ENCODE data around the gene C4orf17. TPM values are rescaled to one million over a fixed set of nuclear protein-coding genes. Genes with fewer than 3 reads are reported as not detected.

Gene C4orf17
- not detected in 2 replicates for total RNA-seq
- long read RNA-seq = 0 reads

DNA sequence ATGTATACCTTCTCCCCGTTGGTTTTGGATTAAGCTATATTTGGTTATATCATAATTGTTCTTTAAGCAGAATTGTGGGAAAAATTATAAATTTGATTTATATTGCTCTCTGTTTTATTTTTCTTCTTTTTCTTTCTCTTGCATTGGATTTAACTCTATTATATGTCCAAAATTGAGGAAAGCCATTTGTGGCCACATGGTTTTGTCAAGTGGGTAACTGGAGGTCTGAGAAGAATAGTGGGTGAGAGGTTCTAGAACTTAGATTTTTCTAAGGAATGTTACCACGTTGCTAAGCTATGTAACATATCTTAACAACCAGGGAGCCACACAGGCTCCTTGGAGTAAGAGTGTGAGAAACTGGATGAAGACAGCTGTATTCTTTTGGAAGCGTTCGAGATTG lies at the start of gene C4orf17:
Gene C4orf17 (plus strand): TSS at position 301 of the 400 bp plus-strand sequence. CDS start 2,061 bp downstream, outside the sequence.
- Mint-ChIP-seq H3K27ac (ENCODE audit: unreplicated experiment) (no peak within 1 kb of the TSS), H3K36me3 (ENCODE audit: low read depth) (no peaks in the 10 kb centered on the region), H3K9me3 (no peaks in the 10 kb centered on the region), H3K4me3 (no peak within 1 kb of the TSS), H3K27me3 (ENCODE audit: low read depth) (no peaks in the 10 kb centered on the region), H3K4me1 (no peaks in the 10 kb centered on the region)
- no peak for DNase-seq (ENCODE audit: low read depth, low spot score)
- TF ChIP-seq, protein P1, sequence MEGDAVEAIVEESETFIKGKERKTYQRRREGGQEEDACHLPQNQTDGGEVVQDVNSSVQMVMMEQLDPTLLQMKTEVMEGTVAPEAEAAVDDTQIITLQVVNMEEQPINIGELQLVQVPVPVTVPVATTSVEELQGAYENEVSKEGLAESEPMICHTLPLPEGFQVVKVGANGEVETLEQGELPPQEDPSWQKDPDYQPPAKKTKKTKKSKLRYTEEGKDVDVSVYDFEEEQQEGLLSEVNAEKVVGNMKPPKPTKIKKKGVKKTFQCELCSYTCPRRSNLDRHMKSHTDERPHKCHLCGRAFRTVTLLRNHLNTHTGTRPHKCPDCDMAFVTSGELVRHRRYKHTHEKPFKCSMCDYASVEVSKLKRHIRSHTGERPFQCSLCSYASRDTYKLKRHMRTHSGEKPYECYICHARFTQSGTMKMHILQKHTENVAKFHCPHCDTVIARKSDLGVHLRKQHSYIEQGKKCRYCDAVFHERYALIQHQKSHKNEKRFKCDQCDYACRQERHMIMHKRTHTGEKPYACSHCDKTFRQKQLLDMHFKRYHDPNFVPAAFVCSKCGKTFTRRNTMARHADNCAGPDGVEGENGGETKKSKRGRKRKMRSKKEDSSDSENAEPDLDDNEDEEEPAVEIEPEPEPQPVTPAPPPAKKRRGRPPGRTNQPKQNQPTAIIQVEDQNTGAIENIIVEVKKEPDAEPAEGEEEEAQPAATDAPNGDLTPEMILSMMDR (conservative IDR thresholded peaks at IDR 0.05) = no peak

DNA sequence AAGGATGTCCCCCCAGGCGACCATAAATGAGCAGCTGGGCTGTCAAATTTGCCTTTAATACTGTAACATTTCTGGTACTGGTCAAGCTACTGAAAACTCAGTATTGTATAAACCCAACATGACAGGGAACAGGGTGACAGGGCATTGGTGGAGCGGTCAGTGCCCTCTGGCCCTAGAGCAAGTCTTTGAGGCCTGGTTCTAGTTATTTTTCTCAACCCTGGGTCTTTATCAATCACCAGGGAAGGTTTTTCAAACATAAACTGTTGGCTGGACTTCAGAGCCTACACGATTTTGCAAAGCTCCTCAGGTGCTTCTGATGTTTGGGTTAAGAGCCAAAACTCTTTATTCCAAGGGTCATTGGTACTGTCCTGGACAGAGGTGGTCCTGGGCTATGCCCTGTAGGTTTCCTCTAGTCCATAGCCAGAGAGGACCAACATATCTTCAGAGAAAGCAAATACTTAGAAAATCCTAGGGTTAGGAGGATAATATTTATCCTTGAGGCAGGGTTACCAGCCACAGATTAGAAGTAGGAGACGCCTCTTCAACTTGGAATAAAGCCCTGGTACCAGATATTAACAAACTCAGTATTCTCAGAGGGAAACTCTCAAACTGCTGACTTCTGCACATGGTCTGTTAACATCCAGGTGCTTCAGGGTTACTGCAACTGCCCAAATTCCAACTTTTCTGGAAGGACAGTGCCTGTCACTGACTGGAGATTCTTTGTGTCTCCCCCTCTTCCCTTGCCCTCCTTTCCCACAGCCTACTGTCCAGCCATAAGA lies 49.0 kb upstream of the C4orf17 start:
- TF ChIP-seq, protein P1 (conservative IDR thresholded peaks at IDR 0.05) = no peak
- H3K27ac Mint-ChIP-seq (ENCODE audit: unreplicated experiment) = no peak overlapping the region
- no peaks in the 10 kb centered on the region for H3K27me3 Mint-ChIP-seq (ENCODE audit: low read depth)
- DNase-seq (ENCODE audit: low read depth, low spot score) = no peak
- no peak overlapping the region for H3K4me3 Mint-ChIP-seq
- H3K4me1 Mint-ChIP-seq = peaks cover 14% of the 10 kb centered on the region
- no peaks in the 10 kb centered on the region for H3K36me3 Mint-ChIP-seq (ENCODE audit: low read depth)
- H3K9me3 Mint-ChIP-seq = no peaks in the 10 kb centered on the region

DNA sequence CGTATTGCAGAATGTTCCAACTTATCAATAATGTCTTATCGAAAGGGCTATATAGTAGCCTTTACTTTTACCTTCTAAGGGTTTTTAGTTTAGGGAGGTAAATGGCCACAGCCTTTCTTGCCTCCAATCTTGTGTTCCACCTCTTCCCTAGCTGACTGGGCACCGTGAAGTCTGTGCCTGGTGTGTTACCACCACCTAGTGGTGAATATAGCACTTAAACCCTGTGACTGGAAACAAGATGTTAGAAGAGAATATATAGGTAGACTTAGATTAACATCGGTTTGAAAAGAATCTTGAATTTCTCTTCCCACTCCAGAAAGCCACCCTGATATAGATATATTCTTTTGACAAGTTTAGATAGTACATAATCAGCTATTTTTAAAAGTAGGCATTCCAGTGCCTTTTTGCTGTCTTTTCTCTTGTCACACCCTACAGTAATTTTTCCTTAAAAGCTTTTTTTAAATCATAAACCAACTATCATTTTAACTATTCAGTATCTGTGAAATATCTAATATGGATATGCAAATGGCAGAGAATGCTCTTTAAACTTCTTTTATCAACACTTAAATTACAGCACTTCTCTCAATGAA lies 47.9 kb upstream of the C4orf17 start:
- Mint-ChIP-seq H3K9me3 (no peaks in the 10 kb centered on the region), H3K4me3 (no peak overlapping the region), H3K4me1 (peaks cover 26% of the 10 kb centered on the region), H3K36me3 (ENCODE audit: low read depth) (no peaks in the 10 kb centered on the region), H3K27me3 (ENCODE audit: low read depth) (no peaks in the 10 kb centered on the region), H3K27ac (ENCODE audit: unreplicated experiment) (no peak overlapping the region)
- peak; percentile 25 for DNase-seq (ENCODE audit: low read depth, low spot score)
- TF ChIP-seq, protein P1 (conservative IDR thresholded peaks at IDR 0.05) = peak; percentile 91

GRCh38 chr4:99463566-99463965 lies 47.3 kb upstream of the C4orf17 start:
- H3K27ac Mint-ChIP-seq (ENCODE audit: unreplicated experiment) = no peak overlapping the region
- TF ChIP-seq, protein P1 (conservative IDR thresholded peaks at IDR 0.05) = no peak
- no peak for DNase-seq (ENCODE audit: low read depth, low spot score)
- no peaks in the 10 kb centered on the region for H3K36me3 Mint-ChIP-seq (ENCODE audit: low read depth)
- H3K9me3 Mint-ChIP-seq = peaks cover 2% of the 10 kb centered on the region
- H3K27me3 Mint-ChIP-seq (ENCODE audit: low read depth) = no peaks in the 10 kb centered on the region
- peaks cover 32% of the 10 kb centered on the region for H3K4me1 Mint-ChIP-seq
- no peak overlapping the region for H3K4me3 Mint-ChIP-seq

DNA sequence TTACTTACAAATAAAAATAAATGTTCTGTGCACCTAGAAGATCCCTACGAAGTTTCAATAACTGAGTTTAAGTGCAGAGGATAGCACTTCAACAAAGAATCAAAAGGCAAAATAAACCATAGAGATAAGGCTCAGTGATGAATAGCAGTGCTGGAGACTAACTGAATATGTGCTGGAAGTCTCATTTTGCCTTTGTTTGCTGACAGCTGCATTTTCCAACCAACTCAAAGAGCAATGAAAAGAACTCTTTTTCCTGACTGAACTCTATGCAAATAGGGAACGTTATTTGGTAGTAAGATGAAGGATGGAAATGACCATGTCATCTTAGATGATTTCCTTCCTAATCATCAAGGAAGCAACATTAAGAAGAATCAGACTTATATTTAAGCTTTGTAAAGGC lies 42.9 kb upstream of the C4orf17 start:
- H3K27me3 Mint-ChIP-seq (ENCODE audit: low read depth) = no peaks in the 10 kb centered on the region
- H3K4me3 Mint-ChIP-seq = peak overlapping the region; percentile 73
- no peaks in the 10 kb centered on the region for H3K36me3 Mint-ChIP-seq (ENCODE audit: low read depth)
- no peak for DNase-seq (ENCODE audit: low read depth, low spot score)
- TF ChIP-seq, protein P1 (conservative IDR thresholded peaks at IDR 0.05) = no peak
- peaks cover 58% of the 10 kb centered on the region for H3K4me1 Mint-ChIP-seq
- peaks cover 5% of the 10 kb centered on the region for H3K9me3 Mint-ChIP-seq
- H3K27ac Mint-ChIP-seq (ENCODE audit: unreplicated experiment) = peak overlapping the region; percentile 91

Data from neural crest cell (in vitro differentiated cells).